CD4-positive, alpha-beta T cell treated with Interleukin-4 for 4 hours (primary cell): ENCODE results near the gene LY6G5B.

ENCODE experiments used
- DNase-seq: peaks from one replicate; pipeline ENCODE4 v3.0.0-alpha.2; 2020

The LY6G5B gene

GRCh38 chr6:31669676-31670075, at the start of gene LY6G5B:
Gene LY6G5B, plus strand, starts transcription at chr6:31669976. Its CDS starts 975 bp downstream, at chr6:31670951.
- no peak for DNase-seq

- DNase-seq = no peak
These were observed 49.0 kb upstream of the LY6G5B start, which contains the start of gene PRRC2A for GRCh38 chr6:31620586-31621319. Gene PRRC2A, plus strand, starts transcription at chr6:31620715. Its CDS starts 2,075 bp downstream, at chr6:31622790.

- DNase-seq = no peak
These were observed 48.3 kb upstream of the LY6G5B start for GRCh38 chr6:31621320-31621939.

- no peak for DNase-seq
These were observed 47.8 kb upstream of the LY6G5B start for GRCh38 chr6:31621991-31622390.

- no peak for DNase-seq
These were observed 47.1 kb upstream of the LY6G5B start for GRCh38 chr6:31622684-31623091.

- DNase-seq = no peak
These were observed 45.7 kb upstream of the LY6G5B start for GRCh38 chr6:31624070-31624469.

- no peak for DNase-seq
These were observed 42.8 kb upstream of the LY6G5B start for GRCh38 chr6:31626952-31627351.

GRCh38 chr6:31627690-31628287, 42.0 kb upstream of the LY6G5B start:
- DNase-seq = no peak

- DNase-seq = no peak
These were observed 40.8 kb upstream of the LY6G5B start for GRCh38 chr6:31629014-31629413.

GRCh38 chr6:31630177-31630934, 39.4 kb upstream of the LY6G5B start:
- no peak for DNase-seq

- no peak for DNase-seq
These were observed 38.6 kb upstream of the LY6G5B start for GRCh38 chr6:31631209-31631608.

- no peak for DNase-seq
These were observed 38.0 kb upstream of the LY6G5B start for GRCh38 chr6:31631681-31632278.

GRCh38 chr6:31632279-31632946, 37.4 kb upstream of the LY6G5B start:
- no peak for DNase-seq

- no peak for DNase-seq
These were observed 36.3 kb upstream of the LY6G5B start for GRCh38 chr6:31633447-31633846.

- no peak for DNase-seq
These were observed 35.6 kb upstream of the LY6G5B start for GRCh38 chr6:31634131-31634530.

- no peak for DNase-seq
These were observed 34.7 kb upstream of the LY6G5B start for GRCh38 chr6:31634969-31635575.

- no peak for DNase-seq
These were observed 32.8 kb upstream of the LY6G5B start for GRCh38 chr6:31636698-31637596.

- DNase-seq = no peak
These were observed 30.7 kb upstream of the LY6G5B start for GRCh38 chr6:31639043-31639442.

- no peak for DNase-seq
These were observed 30.3 kb upstream of the LY6G5B start for GRCh38 chr6:31639449-31639861.

- DNase-seq = no peak
These were observed 29.2 kb upstream of the LY6G5B start for GRCh38 chr6:31640612-31641011.

GRCh38 chr6:31641370-31641769, 28.4 kb upstream of the LY6G5B start:
- no peak for DNase-seq
